ENCODE measurements around the gene GPR162.

Gene GPR162

GRCh38 chr12:6846316-6846869 is 24.8 kb downstream of the GPR162 start:
- no peak for ATAC-seq
- H3K27ac Mint-ChIP-seq = no peak overlapping the region

GRCh38 chr12:6847676-6848075 is 26.1 kb downstream of the GPR162 start:
- no peak overlapping the region for H3K4me3 Mint-ChIP-seq
- H3K9me3 Mint-ChIP-seq = no peaks in the 10 kb centered on the region
- ATAC-seq (no peak), DNase-seq (no peak)
- no peaks in the 10 kb centered on the region for H3K27me3 Mint-ChIP-seq
- H3K36me3 Mint-ChIP-seq (ENCODE audit: low read depth) = peaks cover 23% of the 10 kb centered on the region
- peaks cover 20% of the 10 kb centered on the region for H3K4me1 Mint-ChIP-seq
- no peak overlapping the region for H3K27ac Mint-ChIP-seq

More at GRCh38 chr12:6846316-6846869, 24.8 kb downstream of the GPR162 start:
- H3K36me3 Mint-ChIP-seq (ENCODE audit: low read depth) = peaks cover 23% of the 10 kb centered on the region
- H3K27me3 Mint-ChIP-seq = no peaks in the 10 kb centered on the region
- H3K9me3 Mint-ChIP-seq = no peaks in the 10 kb centered on the region
- H3K4me3 Mint-ChIP-seq = no peak overlapping the region
- no peak for DNase-seq
- H3K4me1 Mint-ChIP-seq = peaks cover 20% of the 10 kb centered on the region

GRCh38 chr12:6849427-6849826 is 27.8 kb downstream of the GPR162 start:
- Mint-ChIP-seq H3K4me1 (peaks cover 36% of the 10 kb centered on the region), H3K27ac (no peak overlapping the region), H3K36me3 (ENCODE audit: low read depth) (peaks cover 31% of the 10 kb centered on the region), H3K27me3 (no peaks in the 10 kb centered on the region), H3K9me3 (no peaks in the 10 kb centered on the region), H3K4me3 (peak overlapping the region; percentile 89)
- DNase-seq (no peak), ATAC-seq (no peak)

- no peaks in the 10 kb centered on the region for H3K27me3 Mint-ChIP-seq
- peaks cover 31% of the 10 kb centered on the region for H3K36me3 Mint-ChIP-seq (ENCODE audit: low read depth)
- peak overlapping the region; percentile 89 for H3K4me3 Mint-ChIP-seq
- DNase-seq (no peak), ATAC-seq (no peak)
- H3K4me1 Mint-ChIP-seq = peaks cover 42% of the 10 kb centered on the region
- no peaks in the 10 kb centered on the region for H3K9me3 Mint-ChIP-seq
- H3K27ac Mint-ChIP-seq = no peak overlapping the region
Measured at GRCh38 chr12:6849976-6850560, 28.4 kb downstream of the GPR162 start.

- H3K4me3 Mint-ChIP-seq = peak overlapping the region; percentile 89
- no peaks in the 10 kb centered on the region for H3K9me3 Mint-ChIP-seq
- H3K36me3 Mint-ChIP-seq (ENCODE audit: low read depth) = peaks cover 34% of the 10 kb centered on the region
- no peaks in the 10 kb centered on the region for H3K27me3 Mint-ChIP-seq
- ATAC-seq (no peak), DNase-seq (no peak)
- peaks cover 42% of the 10 kb centered on the region for H3K4me1 Mint-ChIP-seq
- peak overlapping the region; percentile 96 for H3K27ac Mint-ChIP-seq
Measured at GRCh38 chr12:6850796-6851152, 29.2 kb downstream of the GPR162 start.

- Mint-ChIP-seq H3K27me3 (no peaks in the 10 kb centered on the region), H3K27ac (peak within 1 kb of the TSS; percentile 96), H3K9me3 (no peaks in the 10 kb centered on the region), H3K4me1 (peaks cover 42% of the 10 kb centered on the region), H3K4me3 (peak within 1 kb of the TSS; percentile 89), H3K36me3 (ENCODE audit: low read depth) (peaks cover 36% of the 10 kb centered on the region)
- DNase-seq (peak; percentile 95), ATAC-seq (peak; percentile 63)
Measured at GRCh38 chr12:6851153-6851920, 29.7 kb downstream of the GPR162 start, which contains the start of gene CDCA3. TSS of gene CDCA3 (minus strand) at chr12:6851286. CDS start at chr12:6850952, 334 bp downstream.

GRCh38 chr12:6851921-6852650 is 30.5 kb downstream of the GPR162 start, which contains the start of gene USP5:
TSS of gene USP5 (plus strand) at chr12:6852150. CDS start at chr12:6852180, 30 bp downstream.
- peak; percentile 97 for DNase-seq
- Mint-ChIP-seq H3K4me1 (peaks cover 42% of the 10 kb centered on the region), H3K4me3 (peak within 1 kb of the TSS; percentile 89), H3K36me3 (ENCODE audit: low read depth) (peaks cover 40% of the 10 kb centered on the region), H3K9me3 (no peaks in the 10 kb centered on the region), H3K27me3 (no peaks in the 10 kb centered on the region), H3K27ac (peak within 1 kb of the TSS; percentile 96)
- peak; percentile 89 for ATAC-seq

GRCh38 chr12:6852651-6853354 is 31.2 kb downstream of the GPR162 start:
- ATAC-seq = peak; percentile 13
- DNase-seq = peak; percentile 69
- peak overlapping the region; percentile 96 for H3K27ac Mint-ChIP-seq
- H3K27me3 Mint-ChIP-seq = no peaks in the 10 kb centered on the region
- peaks cover 42% of the 10 kb centered on the region for H3K4me1 Mint-ChIP-seq
- H3K9me3 Mint-ChIP-seq = no peaks in the 10 kb centered on the region
- peak overlapping the region; percentile 89 for H3K4me3 Mint-ChIP-seq
- peaks cover 40% of the 10 kb centered on the region for H3K36me3 Mint-ChIP-seq (ENCODE audit: low read depth)

GRCh38 chr12:6853626-6854025 is 32.0 kb downstream of the GPR162 start:
- H3K9me3 Mint-ChIP-seq = no peaks in the 10 kb centered on the region
- peaks cover 40% of the 10 kb centered on the region for H3K4me1 Mint-ChIP-seq
- ATAC-seq = no peak
- H3K4me3 Mint-ChIP-seq = peak overlapping the region; percentile 89
- H3K27ac Mint-ChIP-seq = peak overlapping the region; percentile 96
- no peaks in the 10 kb centered on the region for H3K27me3 Mint-ChIP-seq
- no peak for DNase-seq
- H3K36me3 Mint-ChIP-seq (ENCODE audit: low read depth) = peaks cover 41% of the 10 kb centered on the region

GRCh38 chr12:6854036-6854435 is 32.4 kb downstream of the GPR162 start:
- ATAC-seq (no peak), DNase-seq (no peak)
- Mint-ChIP-seq H3K36me3 (ENCODE audit: low read depth) (peaks cover 39% of the 10 kb centered on the region), H3K27ac (peak overlapping the region; percentile 96), H3K9me3 (no peaks in the 10 kb centered on the region), H3K4me1 (peaks cover 40% of the 10 kb centered on the region), H3K4me3 (peak overlapping the region; percentile 89), H3K27me3 (no peaks in the 10 kb centered on the region)

- no peak overlapping the region for H3K4me3 Mint-ChIP-seq
- H3K27ac Mint-ChIP-seq = peak overlapping the region; percentile 35
- no peaks in the 10 kb centered on the region for H3K9me3 Mint-ChIP-seq
- peaks cover 28% of the 10 kb centered on the region for H3K4me1 Mint-ChIP-seq
- H3K27me3 Mint-ChIP-seq = no peaks in the 10 kb centered on the region
- peaks cover 32% of the 10 kb centered on the region for H3K36me3 Mint-ChIP-seq (ENCODE audit: low read depth)
- DNase-seq = no peak
- no peak for ATAC-seq
Measured at GRCh38 chr12:6855322-6855721, 33.7 kb downstream of the GPR162 start.

GRCh38 chr12:6858799-6859198 is 37.2 kb downstream of the GPR162 start:
- no peak for ATAC-seq
- Mint-ChIP-seq H3K4me1 (peaks cover 12% of the 10 kb centered on the region), H3K36me3 (ENCODE audit: low read depth) (peaks cover 45% of the 10 kb centered on the region), H3K4me3 (no peak overlapping the region), H3K27me3 (no peaks in the 10 kb centered on the region), H3K27ac (no peak overlapping the region), H3K9me3 (no peaks in the 10 kb centered on the region)
- DNase-seq = no peak

GRCh38 chr12:6860116-6860515 is 38.5 kb downstream of the GPR162 start:
- no peak overlapping the region for H3K27ac Mint-ChIP-seq
- DNase-seq = no peak

GRCh38 chr12:6860942-6861341 is 39.3 kb downstream of the GPR162 start:
- peaks cover 5% of the 10 kb centered on the region for H3K4me1 Mint-ChIP-seq
- DNase-seq = no peak
- no peak for ATAC-seq
- peaks cover 45% of the 10 kb centered on the region for H3K36me3 Mint-ChIP-seq (ENCODE audit: low read depth)
- H3K27me3 Mint-ChIP-seq = no peaks in the 10 kb centered on the region
- no peak overlapping the region for H3K27ac Mint-ChIP-seq
- H3K9me3 Mint-ChIP-seq = no peaks in the 10 kb centered on the region
- H3K4me3 Mint-ChIP-seq = no peak overlapping the region

More at GRCh38 chr12:6860116-6860515, 38.5 kb downstream of the GPR162 start:
- Mint-ChIP-seq H3K4me1 (no peaks in the 10 kb centered on the region), H3K9me3 (no peaks in the 10 kb centered on the region), H3K4me3 (no peak overlapping the region), H3K27me3 (no peaks in the 10 kb centered on the region), H3K36me3 (ENCODE audit: low read depth) (peaks cover 44% of the 10 kb centered on the region)
- ATAC-seq = no peak

All from activated naive CD8-positive, alpha-beta T cell treated with anti-CD3 and anti-CD28 coated beads, Interleukin-2, amount 50 U/mL, for 24 hours (primary cell).